GM12872 (cell line): ENCODE data around the gene RIPOR2.

Experiments used
- CTCF ChIP-seq: IDR thresholded peaks from 3 replicates; pipeline ENCODE4 v1.5.1; 2011; ENCODE audit warnings: low read depth, mild to moderate bottlenecking, low read length, moderate library complexity; ENCODE audit not compliant: insufficient read depth

RIPOR2 gene

GRCh38 chr6:24933868-24934401, 1.8 kb downstream of the RIPOR2 start:
- peak; percentile 85 for TF ChIP-seq CTCF

GRCh38 chr6:24933266-24933665, 2.5 kb downstream of the RIPOR2 start:
- TF ChIP-seq CTCF, result no peak

GRCh38 chr6:24932832-24933231, 2.9 kb downstream of the RIPOR2 start:
- no peak for TF ChIP-seq CTCF

- no peak for TF ChIP-seq CTCF
These were observed 3.8 kb downstream of the RIPOR2 start for GRCh38 chr6:24931718-24932691.

GRCh38 chr6:24931296-24931695, 4.5 kb downstream of the RIPOR2 start:
- no peak for TF ChIP-seq CTCF

- TF ChIP-seq CTCF, result no peak
These were observed 5.3 kb downstream of the RIPOR2 start for GRCh38 chr6:24930431-24930871.

- TF ChIP-seq CTCF, result no peak
These were observed 6.5 kb downstream of the RIPOR2 start for GRCh38 chr6:24929242-24929641.
